ENCODE data around the gene IL1F10. TPM values are rescaled to one million over a fixed set of nuclear protein-coding genes. Genes with fewer than 3 reads are reported as not detected.

The IL1F10 gene
- total and polyA plus RNA-seq, 2 of the 13 experiments (the other 11 are each of a cell fraction or from before 2014, with no cell fraction given) = not detected

- TF ChIP-seq ZNF691 (CRISPR knock-in tag; IDR thresholded peaks at IDR 0.05; ENCODE audit: borderline replicate concordance, low read depth) (no peak), RFX1 (IDR thresholded peaks at IDR 0.05) (no peak), RAD21 (CRISPR knock-in tag; IDR thresholded peaks at IDR 0.05) (no peak), ZNF790 (CRISPR knock-in tag; IDR thresholded peaks at IDR 0.05; ENCODE audit: borderline replicate concordance) (no peak), ZNF558 (CRISPR knock-in tag; IDR thresholded peaks at IDR 0.05; ENCODE audit: borderline replicate concordance) (no peak)
Measured at GRCh38 chr2:113060796-113061195, 7.0 kb upstream of the IL1F10 start (continued).

- Histone ChIP-seq H4K20me1 (ENCODE audit: insufficient read depth, low read length) (no peaks in the 10 kb centered on the region), H2AFZ (ENCODE audit: low read length) (no peak overlapping the region), H3K4me3 (replicated peaks in 1 of 3; ENCODE audit: insufficient read depth in 1 of 3, low read depth in 2 of 3, low read length in 3 of 3) (no peak overlapping the region), H3K36me3 (replicated peaks in 1 of 2; ENCODE audit: control insufficient read depth in 1 of 2, insufficient read depth in 2 of 2, low read length in 2 of 2) (no peaks in the 10 kb centered on the region), H3K27ac (ENCODE audit: extremely low read length, insufficient read depth, low read length) (no peak overlapping the region), H3K9me3 (ENCODE audit: low read length) (no peaks in the 10 kb centered on the region), H3K79me2 (ENCODE audit: insufficient read depth, low read length) (no peaks in the 10 kb centered on the region), H3K9ac (ENCODE audit: insufficient read depth, low read depth, low read length) (no peak overlapping the region), H3K4me1 (ENCODE audit: insufficient read depth, low read length) (no peaks in the 10 kb centered on the region), H3K27me3 (ENCODE audit: control insufficient read depth in 1 of 2, insufficient read depth in 2 of 2, low read length in 2 of 2) (peaks cover 2 to 32% of the 10 kb centered on the region in 2 experiments; a peak in 4 of 5 replicates), H3K4me2 (ENCODE audit: low read depth, low read length) (no peak overlapping the region)
- FAIRE-seq (no peak), DNase-seq (ENCODE audit: low spot score) (no peak), ATAC-seq (no peak)
- TF ChIP-seq ZNF546 (CRISPR knock-in tag; conservative IDR thresholded peaks at IDR 0.05) (no peak), ZBTB37 (CRISPR knock-in tag; IDR thresholded peaks at IDR 0.05) (no peak), AGO1 (IDR thresholded peaks at IDR 0.05; ENCODE audit: low read depth, low read length, poor library complexity, severe bottlenecking) (no peak), ZNF891 (CRISPR knock-in tag; IDR thresholded peaks at IDR 0.05) (no peak), ZNF331 (CRISPR knock-in tag; IDR thresholded peaks at IDR 0.05) (no peak), CBFB (CRISPR knock-in tag; IDR thresholded peaks at IDR 0.05) (no peak), ISX (CRISPR knock-in tag; conservative IDR thresholded peaks at IDR 0.05) (no peak)
- ChIA-PET POLR2A (no interaction called here), CTCF (ENCODE audit: low intra/inter-chr PET ratio, low total read pairs) (no interaction called here)
- BruUV-seq (replicated peaks) = no TSS peak
- 0% methylated on average over 2 of the region's 2 CpGs for WGBS (ENCODE audit: low lambda C conversion rate)
- in situ Hi-C loops (cut with HindIII; ENCODE audit: extremely low pct_ligation_motif_present, low pct_unique_long_range_greater_than_20kb) = no loop called here
- intact Hi-C loops (cut with micrococcal nuclease; ENCODE audit: unreplicated experiment) = no loop called here
Measured at GRCh38 chr2:113061241-113061640, 6.5 kb upstream of the IL1F10 start.

Data from HepG2 (cell line).